ENCODE measurements around the gene ANP32A.

ANP32A gene

GRCh38 chr15:68797599-68798345, 22.9 kb downstream of the ANP32A start:
- no peak for DNase-seq

GRCh38 chr15:68797191-68797590, 23.5 kb downstream of the ANP32A start:
- DNase-seq = no peak

- DNase-seq = no peak
These were observed 24.1 kb downstream of the ANP32A start for GRCh38 chr15:68796576-68796975.

DNA sequence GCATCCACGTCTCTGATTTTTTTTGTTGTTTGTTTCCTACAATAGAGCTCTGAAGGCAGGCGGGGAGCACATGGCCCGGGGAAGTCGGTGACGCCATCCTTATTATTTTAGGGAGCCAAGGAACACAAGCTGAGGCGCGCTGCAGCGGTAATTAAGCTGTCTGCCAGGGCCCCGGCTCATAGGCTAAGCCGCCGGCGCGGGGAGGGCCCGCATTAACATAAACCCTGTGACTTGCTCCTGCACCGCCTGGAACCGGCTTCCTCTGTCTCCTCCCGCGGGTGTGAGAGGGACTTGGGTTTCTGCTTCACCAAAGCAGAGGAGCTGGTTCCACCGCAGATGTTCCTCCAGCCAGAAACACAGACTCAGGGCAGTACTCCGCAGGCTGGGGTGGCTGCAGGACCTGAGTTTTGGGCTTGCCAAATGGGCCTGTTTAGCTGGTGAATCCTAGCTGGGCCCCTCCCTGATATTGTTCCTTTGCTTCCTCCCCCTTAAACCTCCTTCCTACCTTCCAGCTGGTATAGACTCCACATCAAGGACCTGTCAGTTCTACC, 25.3 kb downstream of the ANP32A start:
- DNase-seq = peak; percentile 47

DNA sequence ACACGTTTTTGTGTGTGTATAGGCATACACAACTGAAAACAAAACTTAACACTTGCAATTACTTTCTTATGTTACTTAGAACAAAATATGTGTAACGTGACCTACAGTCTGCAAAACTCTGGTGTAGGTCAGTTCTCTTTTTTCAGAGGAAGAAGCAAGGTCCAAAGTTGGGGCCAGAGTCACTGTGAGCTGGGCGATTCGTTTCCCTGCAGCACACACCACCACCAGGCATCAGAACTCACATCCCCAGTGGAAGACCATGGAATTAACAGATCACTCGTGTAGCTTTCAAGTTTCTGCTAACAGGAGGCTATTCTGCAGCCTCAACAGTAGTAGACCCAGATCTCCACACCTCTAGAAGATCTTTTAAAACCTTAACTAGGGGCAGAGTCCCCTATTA, 25.8 kb downstream of the ANP32A start:
- no peak for DNase-seq

DNA sequence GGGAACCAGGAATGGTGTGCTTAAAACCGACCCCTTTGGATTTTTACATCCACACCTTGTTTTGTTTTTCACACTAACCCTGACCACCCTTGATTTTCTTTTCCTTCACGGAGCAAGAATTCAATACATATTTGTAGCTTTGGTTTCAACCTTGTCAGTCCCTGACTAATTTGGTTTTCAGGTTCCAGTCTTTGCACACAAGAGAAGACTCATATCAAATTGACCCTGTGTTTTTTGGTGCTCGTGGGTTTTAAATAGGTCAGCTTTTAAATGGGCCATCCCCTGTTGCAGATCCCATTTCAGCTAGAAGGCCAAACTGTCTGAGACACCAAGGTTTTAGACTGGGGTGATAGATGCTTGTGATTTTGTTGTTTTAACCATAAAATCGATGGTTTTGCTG, 26.4 kb downstream of the ANP32A start:
- no peak for DNase-seq

DNA sequence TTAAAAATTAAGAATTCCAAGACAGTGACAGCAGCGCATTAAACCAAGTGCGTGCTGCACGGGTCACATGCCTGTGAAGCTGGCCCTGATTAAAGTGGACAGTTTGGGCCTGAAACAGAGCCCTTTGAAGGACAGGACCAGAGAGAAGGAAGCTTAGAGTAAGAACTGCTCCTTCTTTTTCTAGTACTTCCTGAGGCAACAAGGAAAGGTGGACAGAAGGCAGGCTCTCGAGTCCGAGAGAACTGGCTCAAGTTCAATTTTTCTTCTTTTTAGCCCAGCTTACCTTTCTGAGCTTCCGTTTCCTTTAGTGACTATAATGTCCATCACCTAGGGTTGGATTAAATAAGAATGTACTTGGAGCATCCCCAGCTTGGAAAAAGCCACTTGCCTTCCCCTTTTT, 26.9 kb downstream of the ANP32A start:
- no peak for DNase-seq

- no peak for DNase-seq
These were observed 27.6 kb downstream of the ANP32A start for GRCh38 chr15:68792901-68793766.

- DNase-seq = no peak
These were observed 29.0 kb downstream of the ANP32A start for GRCh38 chr15:68791431-68792283.

- DNase-seq = no peak
These were observed 29.8 kb downstream of the ANP32A start for GRCh38 chr15:68790910-68791309.

- no peak for DNase-seq
These were observed 30.5 kb downstream of the ANP32A start for GRCh38 chr15:68790242-68790575.

DNA sequence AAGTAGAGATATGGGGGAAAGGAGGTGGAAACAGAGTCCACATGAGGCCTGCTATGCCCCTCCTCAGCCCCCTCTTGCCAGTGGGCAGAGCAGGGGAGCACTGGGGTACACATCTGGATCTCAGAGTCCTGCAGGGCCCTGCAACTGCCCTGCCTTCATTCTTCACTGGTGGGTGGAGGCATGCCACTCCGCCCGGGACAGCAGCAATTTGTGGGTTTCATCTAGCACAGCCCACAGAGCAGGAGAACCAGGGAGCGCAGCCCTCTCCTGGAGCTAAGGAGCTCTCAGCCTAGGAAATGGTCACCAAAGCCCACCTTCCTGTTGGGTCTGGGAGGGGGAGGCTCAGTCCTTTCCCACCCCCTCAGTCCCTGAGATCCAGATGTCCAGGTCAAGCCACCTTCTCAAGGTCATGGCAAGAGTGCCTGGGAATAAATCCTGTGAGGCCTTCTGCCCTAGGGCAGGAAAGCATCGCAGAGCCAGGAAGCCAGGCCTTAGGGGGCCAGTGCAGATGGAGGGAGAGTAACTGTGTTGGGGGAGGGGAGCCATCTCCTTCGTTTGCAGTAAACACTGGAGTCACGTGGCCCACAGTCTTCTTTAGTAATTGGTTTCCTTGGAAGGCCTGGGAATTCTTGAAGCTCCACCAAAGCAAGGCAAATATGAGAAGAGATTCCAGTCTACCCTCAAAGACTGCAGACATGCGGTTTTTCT, 31.0 kb downstream of the ANP32A start:
- peak; percentile 6 for DNase-seq

DNA sequence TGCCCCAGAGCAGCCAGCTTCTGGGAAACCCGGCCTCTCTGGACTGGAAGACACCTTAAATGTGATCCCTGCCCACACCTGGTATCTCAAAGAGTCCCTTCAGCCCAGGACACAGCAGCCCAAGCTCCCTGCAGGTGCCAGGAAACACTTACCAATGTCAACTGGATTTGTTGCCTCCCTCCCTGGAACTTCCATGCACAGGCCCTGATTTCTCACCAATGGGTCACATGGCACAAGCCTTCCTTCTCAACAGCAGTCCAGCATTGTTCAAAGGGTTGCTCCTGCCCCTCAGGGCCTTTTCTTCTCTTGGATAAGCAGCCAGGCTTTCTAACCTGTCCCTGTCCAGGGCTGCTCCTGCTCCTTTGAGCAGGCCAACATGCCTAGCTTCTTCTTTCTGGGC, 31.6 kb downstream of the ANP32A start:
- DNase-seq = no peak

DNA sequence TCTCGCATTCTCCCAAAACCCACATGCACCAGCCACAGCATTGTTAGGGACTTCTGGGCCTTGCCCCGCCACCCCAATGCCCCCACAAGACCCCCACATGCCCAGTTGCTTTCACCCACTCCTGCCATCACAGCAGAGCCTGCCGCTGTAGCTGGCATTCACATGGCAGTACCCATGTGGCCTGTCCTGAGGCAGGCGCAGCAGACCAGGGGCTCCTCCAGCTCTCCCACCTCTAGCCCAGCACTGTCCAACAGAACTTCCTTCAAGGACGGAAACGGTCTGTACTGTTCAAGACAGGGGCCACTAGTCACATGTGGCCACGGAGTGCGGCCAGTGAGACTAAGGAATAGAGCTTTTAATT, 32.5 kb downstream of the ANP32A start:
- no peak for DNase-seq

GRCh38 chr15:68787609-68788263, 33.0 kb downstream of the ANP32A start:
- DNase-seq = no peak

- DNase-seq = no peak
These were observed 33.9 kb downstream of the ANP32A start for GRCh38 chr15:68786753-68787152.

DNA sequence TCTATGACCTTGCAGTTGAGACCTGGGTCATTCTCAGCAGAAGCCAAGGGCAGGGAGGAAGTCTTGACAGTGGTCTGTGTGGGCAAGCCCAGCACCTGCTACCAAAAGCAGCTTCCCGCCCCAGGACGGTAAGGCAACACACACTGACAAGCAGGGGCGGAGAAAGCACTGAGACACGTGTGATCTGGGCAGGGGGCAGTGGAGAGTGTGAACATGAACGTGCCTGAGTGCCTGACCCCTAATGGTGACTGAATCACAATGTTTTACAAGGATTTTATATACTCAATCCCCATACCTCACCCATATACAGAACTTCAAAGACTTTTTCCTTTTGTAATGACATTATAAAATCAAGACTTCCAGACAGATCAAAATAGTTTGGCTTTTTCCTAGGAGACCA, 35.2 kb downstream of the ANP32A start:
- DNase-seq = no peak

DNA sequence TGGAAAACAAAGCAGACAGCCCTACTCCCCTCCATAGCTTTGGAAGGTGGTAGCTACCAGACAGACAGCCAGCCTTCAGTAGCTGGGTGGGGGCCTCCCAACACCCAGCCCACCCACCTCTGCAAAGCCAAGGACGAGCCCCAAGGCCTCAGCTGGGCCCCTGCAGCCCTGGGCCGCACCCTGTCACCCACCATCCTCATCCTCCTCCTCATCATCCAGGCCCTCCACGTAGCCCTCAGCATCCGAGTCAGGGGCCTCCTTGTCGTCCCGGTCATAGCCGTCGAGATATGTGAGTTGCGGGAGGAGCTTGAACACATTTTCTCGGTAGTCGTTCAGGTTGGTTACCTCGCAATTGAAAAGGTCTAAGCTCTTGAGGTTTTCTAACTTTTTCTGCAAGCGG, 36.5 kb downstream of the ANP32A start:
- no peak for DNase-seq

DNA sequence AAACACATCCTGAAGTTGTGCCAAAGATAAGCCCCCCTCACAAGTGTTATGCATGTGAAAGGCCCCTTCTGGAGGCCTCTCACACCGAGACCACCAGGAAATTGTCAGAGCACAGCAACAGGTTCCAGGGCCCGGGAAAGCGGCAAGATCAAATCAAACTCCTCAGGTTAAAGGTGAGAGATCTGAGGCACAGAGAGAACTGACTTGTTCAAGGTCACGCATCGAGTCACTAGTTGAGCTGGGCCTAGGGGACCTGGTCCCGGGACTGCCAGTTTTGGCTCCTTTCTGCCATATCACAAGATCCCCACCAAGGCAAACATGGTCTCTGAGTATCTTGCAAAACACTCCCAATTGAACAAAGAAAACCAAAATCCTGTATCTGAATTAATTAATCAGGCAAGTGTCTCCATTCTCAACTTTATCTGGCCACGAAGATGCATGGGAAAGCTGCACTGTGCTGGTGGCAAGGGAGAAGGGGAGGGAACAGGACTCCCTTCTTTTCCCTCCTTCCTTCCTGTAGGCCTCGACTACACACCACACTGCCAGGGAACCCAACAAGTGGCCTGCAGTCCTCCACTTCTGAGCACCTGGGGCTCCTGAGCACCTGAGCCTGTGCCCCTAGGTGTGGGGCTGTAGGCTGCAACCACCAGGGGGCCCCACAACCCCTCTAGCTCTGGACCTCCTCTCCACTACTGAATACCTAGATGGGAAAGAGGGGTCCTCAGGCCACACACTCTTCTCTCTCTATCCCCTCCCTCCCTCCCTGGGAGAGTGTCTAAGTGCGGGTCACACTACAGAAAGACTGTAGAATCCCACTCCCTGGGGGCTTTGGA, 37.3 kb downstream of the ANP32A start:
- DNase-seq = no peak

DNA sequence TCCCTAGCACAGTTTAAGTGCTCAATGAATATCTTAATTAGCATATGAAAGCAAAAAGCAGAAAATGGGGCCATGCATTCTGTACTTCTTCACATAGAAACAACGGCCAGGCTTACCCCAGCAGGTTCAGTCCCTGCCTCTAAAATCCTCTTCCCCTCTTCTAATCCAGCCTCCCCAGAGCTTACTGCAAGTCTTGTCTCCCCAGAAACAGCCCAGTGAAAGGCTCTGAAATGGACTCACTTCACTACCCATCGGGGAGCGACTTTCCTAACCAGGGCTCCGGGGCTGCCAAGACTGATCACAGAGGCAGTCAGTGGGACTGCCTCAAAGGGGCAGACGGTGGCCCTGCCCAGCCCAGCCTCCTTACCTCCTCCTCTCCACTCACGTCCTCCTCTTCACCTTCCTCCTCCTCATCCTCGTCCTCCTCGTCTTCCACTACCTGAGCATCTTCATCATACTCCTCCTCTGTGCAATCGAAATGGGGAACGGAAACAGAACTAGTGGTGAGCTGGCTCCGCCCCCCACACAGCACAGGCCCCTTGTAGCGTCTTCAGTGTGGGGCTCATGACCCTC, 38.0 kb downstream of the ANP32A start:
- DNase-seq = no peak

All from NCI-H2227 treated with DMSO at 0.1 percent for 48 hours (cell line).